KOPT-K1 (cell line): Measurements from ENCODE around the gene IL1RAPL2.
"Not testable (repeated sequence)": the region's sequence is repeated elsewhere in the genome, so short reads cannot be mapped to it uniquely, and the experiment has no call there.

Experiments used
- H3K27ac ChIP-seq: fragments of 200-600 bp; sonication (generic); 2 replicates; pipeline ENCODE4 v1.5.1; 2016; ENCODE audit warnings: antibody characterized with exemption, mild to moderate bottlenecking, low read depth, low read length; ENCODE audit not compliant: poor library complexity, severe bottlenecking
- H3K36me3 ChIP-seq: fragments of 200-600 bp; sonication (generic); 2 replicates; pipeline ENCODE4 v1.5.1; 2017; ENCODE audit warnings: antibody characterized with exemption, mild to moderate bottlenecking, low read length, moderate library complexity; ENCODE audit not compliant: insufficient read depth
- H3K9me3 ChIP-seq: fragments of 200-600 bp; sonication (generic); 2 replicates; pipeline ENCODE4 v1.5.1; 2017; ENCODE audit warnings: antibody characterized with exemption, low read length, mild to moderate bottlenecking; ENCODE audit not compliant: insufficient read depth, poor library complexity, severe bottlenecking

The IL1RAPL2 gene

DNA sequence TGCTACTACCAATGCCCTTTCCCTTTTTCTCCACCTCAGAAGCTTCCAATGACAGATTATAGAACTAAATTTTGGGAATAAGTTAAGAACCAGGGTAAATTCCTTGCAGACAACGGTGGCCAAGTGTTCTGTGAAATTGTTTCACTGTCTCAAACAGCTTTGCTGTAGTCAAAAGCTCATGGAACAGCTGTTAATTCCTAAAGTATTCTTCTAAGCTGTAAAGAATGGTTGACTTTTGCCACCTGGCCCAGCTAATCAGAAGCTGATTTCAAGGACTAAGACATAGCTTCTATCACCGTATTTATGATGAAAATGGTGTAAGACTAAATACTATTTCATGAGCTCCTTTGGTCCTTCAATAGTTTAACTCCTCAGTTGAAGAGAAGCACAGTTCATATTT is 297.5 kb downstream of the IL1RAPL2 start:
- Histone ChIP-seq H3K9me3 (no peaks in the 10 kb centered on the region), H3K27ac (no peak overlapping the region), H3K36me3 (no peaks in the 10 kb centered on the region)

DNA sequence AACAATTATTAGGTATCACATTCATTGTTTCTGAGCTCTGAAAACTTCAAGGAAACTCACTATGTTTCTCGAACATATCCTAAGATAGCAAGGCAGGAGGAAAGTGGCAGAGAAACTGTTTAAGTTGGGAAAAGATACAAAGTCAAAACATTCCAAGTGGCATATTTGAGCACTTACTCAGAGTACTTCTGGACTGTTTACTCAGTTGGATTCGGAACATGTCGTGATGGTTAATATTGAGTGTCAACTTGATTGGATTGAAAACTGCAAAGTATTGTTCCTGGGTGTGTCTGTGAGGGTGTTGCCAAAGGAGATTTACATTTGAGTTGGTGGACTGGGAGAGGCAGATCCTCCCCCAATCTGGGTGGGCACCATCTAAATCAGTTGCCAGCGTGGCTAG is 298.3 kb downstream of the IL1RAPL2 start:
- Histone ChIP-seq H3K36me3 (no peaks in the 10 kb centered on the region), H3K27ac (no peak overlapping the region), H3K9me3 (no peaks in the 10 kb centered on the region)

DNA sequence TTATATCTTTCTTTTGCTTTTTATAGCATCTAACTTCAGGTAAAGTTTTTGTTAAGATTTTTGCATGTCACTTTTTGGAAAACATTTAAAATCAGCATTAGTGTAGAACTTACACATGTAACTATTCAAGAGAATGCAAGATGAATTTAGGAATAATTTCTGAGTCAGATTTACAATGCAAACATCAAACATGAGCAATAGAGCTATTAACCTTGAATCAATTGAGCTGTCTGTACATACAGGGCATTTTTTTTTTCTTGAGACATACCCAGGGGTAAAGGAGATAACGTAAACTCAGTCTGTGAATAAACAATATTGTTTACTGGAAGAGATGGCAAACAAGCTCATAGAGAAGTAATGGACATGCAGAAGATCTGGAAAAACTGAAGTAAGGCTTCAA is 311.5 kb downstream of the IL1RAPL2 start:
- Histone ChIP-seq H3K9me3 (no peaks in the 10 kb centered on the region), H3K36me3 (no peaks in the 10 kb centered on the region), H3K27ac (no peak overlapping the region)

DNA sequence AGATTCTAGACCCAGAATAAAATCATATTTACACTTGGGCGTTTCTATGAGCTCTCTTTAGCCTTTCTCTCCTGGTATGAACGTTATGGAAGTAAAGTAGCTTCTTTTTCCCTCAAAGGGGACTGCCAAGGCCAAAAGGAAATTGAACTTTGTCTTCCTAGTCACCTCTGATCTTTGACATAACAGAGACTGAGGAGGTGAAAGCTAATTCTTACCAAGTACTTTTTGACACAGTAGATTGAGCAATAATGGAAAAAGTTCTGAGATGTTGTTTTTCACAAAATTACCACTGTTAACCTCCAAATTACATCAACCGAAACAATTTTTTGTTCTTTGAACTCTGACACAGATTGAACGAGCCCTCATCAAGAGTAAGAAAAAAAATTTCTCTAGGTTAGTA is 336.1 kb downstream of the IL1RAPL2 start:
- Histone ChIP-seq H3K36me3 (no peaks in the 10 kb centered on the region), H3K9me3 (no peaks in the 10 kb centered on the region), H3K27ac (no peak overlapping the region)

DNA sequence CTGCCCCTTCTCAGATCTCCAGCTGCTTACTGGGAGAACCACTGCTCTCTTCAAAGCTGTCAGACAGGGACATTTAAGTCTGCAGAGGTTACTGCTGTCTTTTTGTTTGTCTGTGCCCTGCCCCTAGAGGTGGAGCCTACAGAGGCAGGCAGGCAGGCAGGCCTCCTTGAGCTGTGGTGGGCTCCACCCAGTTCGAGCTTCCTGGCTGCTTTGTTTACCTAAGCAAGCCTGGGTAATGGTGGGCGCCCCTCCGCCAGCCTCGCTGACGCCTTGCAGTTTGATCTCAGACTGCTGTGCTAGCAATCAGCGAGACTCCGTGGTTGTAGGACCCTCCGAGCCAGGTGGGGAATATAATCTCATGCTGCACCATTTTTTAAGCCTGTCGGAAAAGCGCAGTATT is 343.7 kb downstream of the IL1RAPL2 start:
- not testable (repeated sequence) for H3K27ac ChIP-seq, H3K36me3 ChIP-seq, H3K9me3 ChIP-seq

DNA sequence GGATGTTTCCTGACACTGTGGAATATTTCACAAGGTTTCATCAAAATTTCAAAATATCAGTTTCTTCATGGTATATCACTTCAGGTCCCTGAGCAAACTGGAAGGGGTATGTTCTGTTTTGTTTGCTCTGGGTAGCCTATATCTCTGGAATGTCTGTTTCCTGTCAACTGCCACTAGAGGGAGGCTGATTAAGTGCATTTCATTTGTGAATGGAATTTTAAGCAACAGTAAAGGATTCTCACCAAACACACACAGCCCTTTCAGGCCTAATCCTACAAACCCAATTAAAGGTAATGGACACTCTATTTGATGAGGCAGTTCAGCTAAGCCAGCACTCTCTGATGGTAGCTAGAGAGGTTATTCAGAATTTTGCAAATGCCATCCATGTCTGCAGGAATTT is 347.3 kb downstream of the IL1RAPL2 start:
- H3K36me3 ChIP-seq = no peaks in the 10 kb centered on the region
- no peak overlapping the region for H3K27ac ChIP-seq
- H3K9me3 ChIP-seq = no peaks in the 10 kb centered on the region

DNA sequence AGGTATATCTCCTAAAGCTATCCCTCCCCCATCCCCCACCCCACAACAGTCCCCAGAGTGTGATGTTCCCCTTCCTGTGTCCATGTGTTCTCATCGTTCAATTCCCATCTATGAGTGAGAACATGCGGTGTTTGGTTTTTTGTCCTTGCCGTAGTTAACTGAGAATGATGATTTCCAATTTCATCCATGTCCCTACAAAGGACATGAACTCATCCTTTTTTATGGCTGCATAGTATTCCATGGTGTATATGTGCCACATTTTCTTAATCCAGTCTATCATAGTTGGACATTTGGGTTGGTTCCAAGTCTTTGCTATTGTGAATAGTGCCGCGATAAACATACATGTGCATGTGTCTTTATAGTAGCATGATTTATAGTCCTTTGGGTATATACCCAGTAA is 348.7 kb downstream of the IL1RAPL2 start:
- H3K9me3 ChIP-seq, H3K36me3 ChIP-seq, H3K27ac ChIP-seq: not testable (repeated sequence)

DNA sequence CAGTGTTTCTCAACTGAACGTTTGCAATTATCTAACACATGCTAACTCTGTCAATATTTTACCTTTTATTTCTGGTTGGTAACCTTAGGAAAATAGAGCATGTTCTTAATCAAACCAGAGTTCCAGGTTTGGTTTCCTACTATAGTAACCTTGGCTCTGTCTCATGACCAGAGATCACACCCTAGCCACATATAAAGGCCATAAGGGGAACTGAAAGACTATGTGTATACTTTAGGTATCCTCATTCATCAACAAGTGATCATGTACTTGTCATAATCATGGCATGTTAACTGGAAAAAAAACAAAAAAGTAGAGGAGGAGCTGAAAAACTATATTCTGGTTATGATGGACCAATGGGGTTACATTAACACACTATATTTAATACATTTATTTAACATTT is 352.1 kb downstream of the IL1RAPL2 start:
- Histone ChIP-seq H3K36me3 (no peaks in the 10 kb centered on the region), H3K9me3 (no peaks in the 10 kb centered on the region), H3K27ac (no peak overlapping the region)

DNA sequence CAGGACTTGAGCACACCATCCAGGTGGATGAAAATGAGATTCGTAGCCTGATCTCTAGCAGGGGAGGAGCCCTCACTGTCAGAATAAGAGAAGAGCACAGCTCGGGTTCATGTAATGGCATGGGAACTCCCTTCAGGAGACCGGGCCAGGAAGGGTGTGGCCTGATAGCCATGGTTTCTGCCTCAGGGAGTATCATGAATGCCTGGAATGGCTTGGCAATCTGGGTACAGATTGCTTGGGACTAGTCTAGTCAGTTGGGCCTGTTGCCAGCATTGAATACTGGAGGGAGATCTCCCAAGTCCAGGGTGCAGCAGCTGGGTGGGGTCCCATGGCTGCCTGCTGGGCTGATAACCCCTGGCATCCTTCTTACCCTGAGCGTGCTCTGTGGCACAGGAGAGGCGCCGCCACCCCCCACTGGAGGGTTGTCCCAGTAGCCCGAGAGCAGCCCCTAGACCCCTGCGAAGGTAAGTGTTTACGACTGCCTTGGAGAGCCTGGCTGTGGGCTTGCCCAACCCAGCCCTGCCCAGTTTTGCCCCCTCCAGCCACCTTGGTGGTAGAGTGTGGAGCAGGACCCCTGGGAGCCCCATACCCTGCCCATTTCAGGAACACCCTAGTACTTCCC is 355.7 kb downstream of the IL1RAPL2 start:
- H3K9me3 ChIP-seq = no peaks in the 10 kb centered on the region
- H3K36me3 ChIP-seq = no peaks in the 10 kb centered on the region
- no peak overlapping the region for H3K27ac ChIP-seq

DNA sequence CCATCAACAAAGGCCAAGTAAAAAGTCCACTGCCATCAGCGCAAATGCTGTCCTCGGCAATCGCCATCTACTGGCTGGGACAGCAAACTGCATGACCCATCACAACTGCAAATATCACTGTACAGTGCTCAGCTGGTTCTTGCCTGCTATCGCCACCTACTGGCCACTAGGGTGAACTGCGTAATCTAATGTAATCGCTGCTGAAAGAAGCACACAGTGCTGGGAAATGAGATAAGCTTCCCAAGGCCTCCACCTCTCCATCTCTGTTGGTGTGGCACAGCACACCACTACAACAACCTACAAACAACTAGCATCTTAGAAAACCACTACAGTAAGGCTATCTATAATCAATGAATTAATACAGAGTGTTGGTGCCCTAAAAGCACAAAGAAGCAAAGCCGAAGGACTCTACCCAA is 356.2 kb downstream of the IL1RAPL2 start:
- Histone ChIP-seq H3K27ac (no peak overlapping the region), H3K9me3 (no peaks in the 10 kb centered on the region), H3K36me3 (no peaks in the 10 kb centered on the region)

DNA sequence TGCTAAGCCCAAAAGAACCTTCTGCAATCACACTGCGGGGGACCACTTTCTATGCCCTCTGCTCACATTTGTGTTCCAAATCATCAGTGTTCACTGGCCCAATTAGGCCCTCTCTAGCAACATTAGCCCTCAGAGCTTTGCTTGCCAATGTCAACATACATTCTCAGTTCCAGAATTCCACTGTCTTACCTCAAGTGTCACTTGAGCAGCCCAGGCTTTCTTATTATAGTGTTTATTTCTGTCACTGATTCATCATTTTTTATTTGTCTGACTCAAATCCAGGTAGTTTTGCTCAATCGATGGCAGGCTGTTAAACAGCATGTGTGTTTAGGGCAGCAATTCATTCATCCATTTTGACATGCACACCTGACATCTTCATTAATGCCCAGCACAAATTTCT is 363.3 kb downstream of the IL1RAPL2 start:
- Histone ChIP-seq H3K36me3 (no peaks in the 10 kb centered on the region), H3K27ac (no peak overlapping the region), H3K9me3 (no peaks in the 10 kb centered on the region)

DNA sequence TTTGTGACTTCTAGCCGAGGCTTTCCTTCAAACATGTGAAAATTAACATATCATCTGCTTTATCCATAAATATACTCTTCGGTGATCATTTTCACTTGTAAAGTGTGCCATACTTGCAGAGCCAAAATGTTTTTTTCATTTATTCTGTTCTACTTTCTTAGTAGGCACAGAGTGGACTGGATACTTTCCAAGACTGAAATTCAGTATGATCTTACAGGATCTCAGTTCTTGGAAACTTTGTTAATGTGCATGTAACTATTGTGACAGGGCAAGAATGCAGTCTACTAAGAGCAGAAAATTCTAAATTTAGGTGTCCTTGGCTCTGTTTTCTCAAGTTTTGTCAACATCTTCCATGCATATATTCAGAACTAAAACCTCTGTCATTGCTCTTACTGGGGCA is 369.6 kb downstream of the IL1RAPL2 start:
- no peaks in the 10 kb centered on the region for H3K36me3 ChIP-seq
- H3K27ac ChIP-seq = no peak overlapping the region
- no peaks in the 10 kb centered on the region for H3K9me3 ChIP-seq

DNA sequence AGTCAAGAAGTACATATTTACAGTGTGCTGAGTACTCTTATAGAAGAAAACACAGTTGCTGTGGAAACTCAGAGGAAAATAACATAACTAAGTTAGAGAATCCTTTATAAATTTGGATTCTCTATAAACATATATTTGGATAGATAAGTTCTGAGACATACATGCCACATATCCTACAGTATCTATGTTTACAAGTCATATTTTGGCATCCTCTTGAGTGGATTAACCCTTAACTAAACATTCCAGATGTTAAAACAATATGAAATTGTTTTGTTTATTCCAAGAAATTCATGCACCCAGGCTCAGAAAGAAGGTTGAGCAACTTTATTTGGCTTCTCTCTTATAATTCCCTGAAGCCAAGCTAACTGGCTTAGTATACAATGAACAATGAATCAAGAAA is 387.3 kb downstream of the IL1RAPL2 start:
- no peaks in the 10 kb centered on the region for H3K9me3 ChIP-seq
- H3K36me3 ChIP-seq = no peaks in the 10 kb centered on the region
- H3K27ac ChIP-seq = no peak overlapping the region

DNA sequence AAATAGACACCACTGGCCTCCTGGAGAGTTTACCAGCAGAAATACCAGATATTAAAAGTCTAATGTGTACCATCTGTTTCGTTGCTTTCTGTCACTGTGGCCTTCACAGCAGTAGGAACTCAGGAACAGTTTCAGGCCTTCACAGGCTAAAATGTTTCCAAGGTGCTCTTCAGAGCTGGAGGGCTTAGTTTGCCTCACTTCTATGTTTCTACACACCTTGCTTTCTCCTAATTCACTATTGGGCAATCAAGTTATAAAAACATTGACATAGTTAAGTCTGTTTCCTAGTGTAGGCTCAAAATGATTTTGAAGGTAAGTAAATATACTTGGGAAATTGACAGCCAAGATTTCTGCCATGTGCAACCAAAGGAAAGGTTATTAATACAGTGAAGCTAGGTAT is 395.9 kb downstream of the IL1RAPL2 start:
- Histone ChIP-seq H3K9me3 (no peaks in the 10 kb centered on the region), H3K27ac (no peak overlapping the region), H3K36me3 (no peaks in the 10 kb centered on the region)

DNA sequence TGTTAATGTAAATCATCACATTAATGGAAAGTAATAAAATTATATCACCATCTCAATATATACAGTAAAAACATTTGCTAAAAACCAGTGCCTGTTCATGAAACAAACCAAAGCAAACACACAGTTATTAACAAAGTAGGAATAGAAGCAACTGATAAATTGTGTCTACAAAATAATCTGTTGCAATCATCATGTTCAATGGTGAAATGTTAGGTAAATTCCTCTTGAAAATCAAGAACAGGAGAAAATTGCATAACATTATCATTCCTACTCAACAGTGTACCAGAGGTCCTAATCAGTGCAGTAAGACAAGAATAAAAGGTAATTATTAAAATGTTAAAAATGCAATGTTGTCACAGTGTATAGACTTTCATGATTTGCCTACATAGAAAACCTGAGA is 402.2 kb downstream of the IL1RAPL2 start:
- Histone ChIP-seq H3K27ac (no peak overlapping the region), H3K9me3 (no peaks in the 10 kb centered on the region), H3K36me3 (no peaks in the 10 kb centered on the region)

DNA sequence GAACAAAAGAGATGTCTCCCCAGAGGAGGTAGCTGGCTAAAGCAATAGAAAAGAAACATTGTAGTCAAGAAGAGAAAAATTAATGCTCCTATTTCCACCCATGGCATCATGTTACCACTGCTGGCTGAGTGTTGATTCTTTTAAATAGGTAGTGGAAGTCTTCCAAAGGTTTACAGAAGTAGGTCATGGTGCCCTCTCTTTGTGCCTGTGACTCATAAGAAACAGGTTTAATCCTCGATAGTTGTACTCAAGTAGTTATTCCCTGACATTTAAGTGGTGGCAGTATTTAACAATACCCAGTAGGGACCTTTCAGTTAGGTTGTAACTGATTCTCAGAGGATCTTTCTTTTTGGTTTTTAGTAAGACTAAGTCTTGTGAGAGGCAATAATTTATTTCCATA is 406.7 kb downstream of the IL1RAPL2 start:
- Histone ChIP-seq H3K36me3 (no peaks in the 10 kb centered on the region), H3K9me3 (no peaks in the 10 kb centered on the region), H3K27ac (no peak overlapping the region)

DNA sequence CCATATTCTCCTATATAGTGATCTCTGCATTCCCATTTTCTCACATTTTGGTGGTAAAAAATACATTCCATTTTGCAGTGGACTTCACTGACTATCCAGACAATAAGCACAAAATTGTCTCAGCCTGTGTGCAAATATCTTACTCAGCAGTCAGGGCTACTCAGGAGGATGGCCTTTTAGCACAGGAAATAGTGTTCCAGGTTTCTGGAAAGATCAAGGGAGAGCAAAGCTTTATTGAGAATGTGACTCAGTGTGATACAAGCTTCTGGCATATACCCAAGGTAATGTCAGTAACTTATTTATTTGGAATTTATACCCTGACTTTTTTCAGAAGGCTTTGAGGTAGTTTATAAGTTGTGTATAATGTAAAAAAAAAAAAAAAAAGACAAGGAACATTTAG is 421.1 kb downstream of the IL1RAPL2 start:
- Histone ChIP-seq H3K36me3 (no peaks in the 10 kb centered on the region), H3K9me3 (no peaks in the 10 kb centered on the region), H3K27ac (no peak overlapping the region)
